Measurements from ENCODE around the gene SERF1A.
"Not testable (repeated sequence)": the region's sequence is repeated elsewhere in the genome, so short reads cannot be mapped to it uniquely, and the experiment has no call there.

DNA sequence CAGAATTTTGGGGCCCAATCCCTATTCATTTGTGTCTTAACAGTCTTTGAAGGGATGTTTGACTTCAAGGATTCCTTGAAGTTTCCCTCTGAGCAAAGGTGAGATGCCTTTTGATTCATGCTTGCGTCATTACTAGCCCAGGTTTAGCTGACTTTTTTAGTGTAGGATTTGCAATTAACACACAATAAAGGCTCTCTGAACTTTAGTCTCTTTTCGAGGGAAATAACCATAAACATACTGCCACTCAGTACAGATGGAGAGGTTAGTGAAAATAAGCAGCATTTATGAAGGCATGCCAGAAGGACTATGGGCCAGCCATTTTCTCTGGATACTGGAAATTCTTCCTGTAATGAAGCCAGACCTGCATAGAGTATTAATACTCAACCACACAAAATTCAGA lies 4.4 kb upstream of the SERF1A start:
- TF ChIP-seq, protein P1, sequence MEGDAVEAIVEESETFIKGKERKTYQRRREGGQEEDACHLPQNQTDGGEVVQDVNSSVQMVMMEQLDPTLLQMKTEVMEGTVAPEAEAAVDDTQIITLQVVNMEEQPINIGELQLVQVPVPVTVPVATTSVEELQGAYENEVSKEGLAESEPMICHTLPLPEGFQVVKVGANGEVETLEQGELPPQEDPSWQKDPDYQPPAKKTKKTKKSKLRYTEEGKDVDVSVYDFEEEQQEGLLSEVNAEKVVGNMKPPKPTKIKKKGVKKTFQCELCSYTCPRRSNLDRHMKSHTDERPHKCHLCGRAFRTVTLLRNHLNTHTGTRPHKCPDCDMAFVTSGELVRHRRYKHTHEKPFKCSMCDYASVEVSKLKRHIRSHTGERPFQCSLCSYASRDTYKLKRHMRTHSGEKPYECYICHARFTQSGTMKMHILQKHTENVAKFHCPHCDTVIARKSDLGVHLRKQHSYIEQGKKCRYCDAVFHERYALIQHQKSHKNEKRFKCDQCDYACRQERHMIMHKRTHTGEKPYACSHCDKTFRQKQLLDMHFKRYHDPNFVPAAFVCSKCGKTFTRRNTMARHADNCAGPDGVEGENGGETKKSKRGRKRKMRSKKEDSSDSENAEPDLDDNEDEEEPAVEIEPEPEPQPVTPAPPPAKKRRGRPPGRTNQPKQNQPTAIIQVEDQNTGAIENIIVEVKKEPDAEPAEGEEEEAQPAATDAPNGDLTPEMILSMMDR (IDR thresholded peaks at IDR 0.05): not testable (repeated sequence)
- TF ChIP-seq POLR2A (IDR thresholded peaks at IDR 0.05): not testable (repeated sequence)
